CD4-positive, alpha-beta T cell treated with Interleukin-10 for 1 hour (primary cell): Measurements from ENCODE around the gene GPSM1.

Experiments used
- DNase-seq: peaks from one replicate; pipeline ENCODE4 v3.0.0-alpha.2; 2020

The GPSM1 gene

GRCh38 chr9:136327304-136327974, at the start of gene GPSM1:
GPSM1 (plus strand) TSS chr9:136327539; CDS start chr9:136327696, 157 bp downstream.
- DNase-seq = peak; percentile 59

- no peak for DNase-seq
Measured at GRCh38 chr9:136277746-136278145, 49.6 kb upstream of the GPSM1 start.

GRCh38 chr9:136278221-136278620, 49.1 kb upstream of the GPSM1 start:
- DNase-seq = no peak

- DNase-seq = no peak
Measured at GRCh38 chr9:136278894-136279293, 48.4 kb upstream of the GPSM1 start.

- no peak for DNase-seq
Measured at GRCh38 chr9:136279471-136279870, 47.9 kb upstream of the GPSM1 start.

- DNase-seq = no peak
Measured at GRCh38 chr9:136280535-136281315, 46.6 kb upstream of the GPSM1 start.

GRCh38 chr9:136281421-136282271, 45.7 kb upstream of the GPSM1 start:
- no peak for DNase-seq

GRCh38 chr9:136282272-136282861, 45.0 kb upstream of the GPSM1 start:
- no peak for DNase-seq

- DNase-seq = peak; percentile 76
Measured at GRCh38 chr9:136283291-136284235, 43.8 kb upstream of the GPSM1 start.

- no peak for DNase-seq
Measured at GRCh38 chr9:136284311-136284710, 43.0 kb upstream of the GPSM1 start.

- no peak for DNase-seq
Measured at GRCh38 chr9:136284951-136285350, 42.4 kb upstream of the GPSM1 start.

- no peak for DNase-seq
Measured at GRCh38 chr9:136285501-136286358, 41.6 kb upstream of the GPSM1 start.

GRCh38 chr9:136286359-136286986, 40.9 kb upstream of the GPSM1 start:
- DNase-seq = no peak

GRCh38 chr9:136286987-136287379, 40.4 kb upstream of the GPSM1 start:
- DNase-seq = no peak

- DNase-seq = no peak
Measured at GRCh38 chr9:136287960-136288753, 39.2 kb upstream of the GPSM1 start.

- no peak for DNase-seq
Measured at GRCh38 chr9:136289651-136290507, 37.5 kb upstream of the GPSM1 start.

GRCh38 chr9:136290508-136291000, 36.8 kb upstream of the GPSM1 start:
- DNase-seq = no peak

GRCh38 chr9:136291306-136292025, 35.9 kb upstream of the GPSM1 start:
- no peak for DNase-seq
